ENCODE results near the gene EHBP1. TPM values are rescaled to one million over a fixed set of nuclear protein-coding genes. Genes with fewer than 3 reads are reported as not detected.
A peak's percentile ranks its signal among the peaks of the same experiment; 100 is the strongest.

EHBP1 gene
- total RNA-seq, 6 donors from 2014 or later = 36.2 to 78.5 (median 43.2) TPM

- WGBS, 2 donors = 9 to 44% methylated on average over 2 of the region's 2 CpGs
- DNase-seq = no peak
Observed at GRCh38 chr2:62787386-62787785, 81.9 kb downstream of the EHBP1 start.

GRCh38 chr2:62789518-62789917 is 84.0 kb downstream of the EHBP1 start:
- ATAC-seq (ENCODE audit: low FRiP score in 2 of 2) = no peak
- 68 to 70% methylated on average over 3 of the region's 3 CpGs for WGBS, 2 donors
- no peak overlapping the region for H3K27ac ChIP-seq
- H3K9me3 ChIP-seq = no peaks in the 10 kb centered on the region
- H3K4me1 ChIP-seq = peaks cover 0 to 15% (median 7%) of the 10 kb centered on the region in 4 donors
- TF ChIP-seq POLR2A (IDR thresholded peaks at IDR 0.05) (no peak), EP300 (IDR thresholded peaks at IDR 0.05) (no peak), POLR2AphosphoS5 (IDR thresholded peaks at IDR 0.05) (no peak)
- TF ChIP-seq, protein P1, sequence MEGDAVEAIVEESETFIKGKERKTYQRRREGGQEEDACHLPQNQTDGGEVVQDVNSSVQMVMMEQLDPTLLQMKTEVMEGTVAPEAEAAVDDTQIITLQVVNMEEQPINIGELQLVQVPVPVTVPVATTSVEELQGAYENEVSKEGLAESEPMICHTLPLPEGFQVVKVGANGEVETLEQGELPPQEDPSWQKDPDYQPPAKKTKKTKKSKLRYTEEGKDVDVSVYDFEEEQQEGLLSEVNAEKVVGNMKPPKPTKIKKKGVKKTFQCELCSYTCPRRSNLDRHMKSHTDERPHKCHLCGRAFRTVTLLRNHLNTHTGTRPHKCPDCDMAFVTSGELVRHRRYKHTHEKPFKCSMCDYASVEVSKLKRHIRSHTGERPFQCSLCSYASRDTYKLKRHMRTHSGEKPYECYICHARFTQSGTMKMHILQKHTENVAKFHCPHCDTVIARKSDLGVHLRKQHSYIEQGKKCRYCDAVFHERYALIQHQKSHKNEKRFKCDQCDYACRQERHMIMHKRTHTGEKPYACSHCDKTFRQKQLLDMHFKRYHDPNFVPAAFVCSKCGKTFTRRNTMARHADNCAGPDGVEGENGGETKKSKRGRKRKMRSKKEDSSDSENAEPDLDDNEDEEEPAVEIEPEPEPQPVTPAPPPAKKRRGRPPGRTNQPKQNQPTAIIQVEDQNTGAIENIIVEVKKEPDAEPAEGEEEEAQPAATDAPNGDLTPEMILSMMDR (IDR thresholded peaks at IDR 0.05) = no peak
- H3K27me3 ChIP-seq = no peaks in the 10 kb centered on the region
- H3K4me3 ChIP-seq = no peak overlapping the region
- no peak for DNase-seq
- no peaks in the 10 kb centered on the region for H3K36me3 ChIP-seq

More at GRCh38 chr2:62787386-62787785, 81.9 kb downstream of the EHBP1 start:
- no peaks in the 10 kb centered on the region for H3K36me3 ChIP-seq
- ATAC-seq (ENCODE audit: low FRiP score in 2 of 2) = peak in 1 of 2 donors; percentile 46
- H3K9me3 ChIP-seq = no peaks in the 10 kb centered on the region
- no peak overlapping the region for H3K27ac ChIP-seq
- no peaks in the 10 kb centered on the region for H3K27me3 ChIP-seq
- no peak overlapping the region for H3K4me3 ChIP-seq
- H3K4me1 ChIP-seq = peaks cover 0 to 14% (median 6%) of the 10 kb centered on the region in 4 donors
- TF ChIP-seq, protein P1 (IDR thresholded peaks at IDR 0.05) = peak in 2 of 6 experiments; percentile 17 to 28
- TF ChIP-seq POLR2AphosphoS5 (IDR thresholded peaks at IDR 0.05) = no peak
- no peak for TF ChIP-seq EP300 (IDR thresholded peaks at IDR 0.05)
- TF ChIP-seq POLR2A (IDR thresholded peaks at IDR 0.05) = no peak

GRCh38 chr2:62789918-62790317 is 84.4 kb downstream of the EHBP1 start:
- Histone ChIP-seq H3K27me3 (no peaks in the 10 kb centered on the region), H3K4me1 (peaks cover 0 to 18% (median 9%) of the 10 kb centered on the region in 4 donors), H3K4me3 (no peak overlapping the region), H3K27ac (no peak overlapping the region), H3K36me3 (no peaks in the 10 kb centered on the region), H3K9me3 (no peaks in the 10 kb centered on the region)
- DNase-seq (no peak), ATAC-seq (ENCODE audit: low FRiP score in 2 of 2) (no peak)
- no peak for TF ChIP-seq POLR2AphosphoS5 (IDR thresholded peaks at IDR 0.05)
- TF ChIP-seq EP300 (IDR thresholded peaks at IDR 0.05) = no peak
- TF ChIP-seq, protein P1 (IDR thresholded peaks at IDR 0.05) = no peak
- no peak for TF ChIP-seq POLR2A (IDR thresholded peaks at IDR 0.05)
- 64 to 66% methylated on average over 3 of the region's 3 CpGs for WGBS, 2 donors

DNA sequence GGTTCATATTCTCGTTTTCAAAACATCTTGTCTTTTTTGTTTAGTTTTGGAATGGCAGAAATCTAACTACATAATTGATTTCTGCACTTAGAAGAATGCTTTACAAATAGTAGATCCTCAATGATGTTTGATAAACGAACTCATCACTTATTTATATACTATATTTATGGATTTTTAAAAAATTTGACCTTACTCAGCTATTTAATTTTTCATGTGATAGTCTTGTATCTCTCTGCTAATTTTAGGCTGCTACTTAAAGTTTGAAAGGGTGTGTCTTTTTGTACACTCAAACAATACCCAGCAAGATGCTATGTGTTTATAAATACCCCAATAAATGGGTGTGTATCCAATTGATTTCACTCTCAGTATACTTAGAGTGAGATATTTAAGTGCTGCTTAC is 86.9 kb downstream of the EHBP1 start:
- DNase-seq (no peak), ATAC-seq (ENCODE audit: low FRiP score in 2 of 2) (no peak)
- H3K36me3 ChIP-seq = no peaks in the 10 kb centered on the region
- 76 to 85% methylated on average over 2 of the region's 2 CpGs for WGBS, 2 donors
- H3K27ac ChIP-seq = no peak overlapping the region
- no peaks in the 10 kb centered on the region for H3K9me3 ChIP-seq
- H3K4me1 ChIP-seq = peaks cover 0 to 20% (median 9%) of the 10 kb centered on the region in 4 donors
- no peaks in the 10 kb centered on the region for H3K27me3 ChIP-seq
- H3K4me3 ChIP-seq = no peak overlapping the region
- no peak for TF ChIP-seq EP300 (IDR thresholded peaks at IDR 0.05)
- TF ChIP-seq, protein P1 (IDR thresholded peaks at IDR 0.05) = no peak
- TF ChIP-seq POLR2AphosphoS5 (IDR thresholded peaks at IDR 0.05) = no peak
- no peak for TF ChIP-seq POLR2A (IDR thresholded peaks at IDR 0.05)

DNA sequence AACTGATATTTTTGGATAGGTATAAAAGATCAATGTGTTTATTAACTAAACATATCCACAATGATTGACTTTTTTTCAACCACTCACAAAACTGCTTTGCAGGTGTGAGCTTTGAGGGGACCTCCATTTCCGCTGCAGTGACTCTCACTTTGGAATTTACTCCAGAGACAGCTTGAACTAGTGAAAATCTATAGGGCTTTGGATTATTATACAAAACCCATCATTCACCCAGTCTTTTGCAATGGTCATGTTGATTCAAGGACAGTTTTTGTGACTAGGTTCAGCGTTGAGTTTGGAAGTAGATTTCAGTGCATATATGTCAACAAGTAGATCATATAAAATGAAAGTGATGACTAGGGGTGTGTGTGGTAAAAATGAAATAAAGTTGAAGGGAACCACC is 87.7 kb downstream of the EHBP1 start:
- H3K36me3 ChIP-seq = no peaks in the 10 kb centered on the region
- TF ChIP-seq POLR2A (IDR thresholded peaks at IDR 0.05) = no peak
- TF ChIP-seq, protein P1 (IDR thresholded peaks at IDR 0.05) = no peak
- no peak for TF ChIP-seq POLR2AphosphoS5 (IDR thresholded peaks at IDR 0.05)
- TF ChIP-seq EP300 (IDR thresholded peaks at IDR 0.05) = no peak
- H3K27me3 ChIP-seq = no peaks in the 10 kb centered on the region
- no peak for ATAC-seq (ENCODE audit: low FRiP score in 2 of 2)
- peaks cover 0 to 18% (median 8%) of the 10 kb centered on the region in 4 donors for H3K4me1 ChIP-seq
- WGBS, 2 donors = 92 to 95% methylated on average over 2 of the region's 2 CpGs
- no peak for DNase-seq
- no peak overlapping the region for H3K4me3 ChIP-seq
- no peaks in the 10 kb centered on the region for H3K9me3 ChIP-seq
- no peak overlapping the region for H3K27ac ChIP-seq

Data from upper lobe of left lung (tissue), 6 donors.